HCT116 (cell line): Measurements from ENCODE around the gene WIZ. TPM values are rescaled to one million over a fixed set of nuclear protein-coding genes. Genes with fewer than 3 reads are reported as not detected.
"Not testable (repeated sequence)": the region's sequence is repeated elsewhere in the genome, so short reads cannot be mapped to it uniquely, and the experiment has no call there.

Experiments used
- ATAC-seq: fragments of 200-7000 bp; cut with Tn5 transposase; 2 replicates; pipeline ENCODE4 v1.9.1; 2020; ENCODE audit warnings: mild to moderate bottlenecking, moderate library complexity
- BruUV-seq: library from RNA; stranded (reverse); fragments of 400-500 nt; replicated peaks from 2 replicates; lab custom pipeline; 2021; lab: Mats Ljungman, UMichigan
- CTCF ChIA-PET: fragments of 300-600 bp; sonication (Branson Sonifier 250); formaldehyde crosslinking; loops from one replicate; lab custom pipeline; 2021; ENCODE audit warnings: antibody characterized with exemption; lab: Charles Lee
- POLR2A ChIA-PET: fragments of 300-600, 350-600 bp; sonication (Branson Sonifier 250); formaldehyde crosslinking; loops from one replicate; lab custom pipeline; 2021; ENCODE audit warnings: antibody characterized with exemption; lab: Charles Lee
- RAD21 ChIA-PET, 2 experiments: fragments of 300-600 bp; sonication (Branson Sonifier 250); formaldehyde crosslinking; loops; one replicate each; lab custom pipeline; 2023; ENCODE audit warnings: low total read pairs in 2 of 2; ENCODE audit not compliant: uncharacterized antibody in 2 of 2, unreplicated experiment in 2 of 2, low non-redundant PET in 1 of 2; lab: Charles Lee
- DNase-seq: peaks from one replicate; pipeline ENCODE4 v3.0.0-alpha.2; 2010; ENCODE audit warnings: low read depth, low spot score
- H2AFZ ChIP-seq: fragments of 200-600 bp; shearing (Covaris generic), sonication (generic); 2 replicates; pipeline ENCODE4 v1.6.1; 2017; ENCODE audit warnings: low read depth, mixed run types, mixed read lengths, antibody characterized with exemption, low read length; ENCODE audit not compliant: poor library complexity, severe bottlenecking
- H3K27ac ChIP-seq: 2 replicates; pipeline ENCODE4 v1.5.1; 2012; ENCODE audit warnings: low read depth, low read length
- H3K27me3 ChIP-seq: fragments of 200-600 bp; sonication (generic); 2 replicates; pipeline ENCODE4 v1.6.1; 2016; ENCODE audit warnings: mixed run types, low read length, mixed read lengths; ENCODE audit not compliant: insufficient read depth
- H3K36me3 ChIP-seq, 2 experiments: fragments of 200-500 bp in 1 of 2; fragments of 200-600 bp in 1 of 2; sonication (Bioruptor generic) in 1 of 2; sonication (generic) in 1 of 2; 2 replicates each; pipeline versions ENCODE4 v1.5.1 to v1.6.1; 2014 to 2016; ENCODE audit warnings: low read length in 2 of 2, inconsistent platforms in 1 of 2, mixed read lengths in 1 of 2, mixed run types in 1 of 2; ENCODE audit not compliant: insufficient read depth in 2 of 2, control insufficient read depth in 1 of 2
- H3K4me1 ChIP-seq, 2 experiments: fragments of 200-600 bp in 1 of 2; sonication (generic) in 1 of 2; 2 replicates each; pipeline versions ENCODE4 v1.5.1 to v1.6.1; 2012 to 2017; ENCODE audit warnings: low read length in 2 of 2, inconsistent platforms in 1 of 2, mild to moderate bottlenecking in 1 of 2, mixed read lengths in 1 of 2, mixed run types in 1 of 2, moderate library complexity in 1 of 2; ENCODE audit not compliant: insufficient read depth in 2 of 2, control insufficient read depth in 1 of 2
- H3K4me2 ChIP-seq: fragments of 200-600 bp; sonication (generic); 2 replicates; pipeline ENCODE4 v1.6.1; 2017; ENCODE audit warnings: mixed run types, low read length, mixed read lengths
- H3K4me3 ChIP-seq, 2 experiments: fragments of 200-600 bp in 1 of 2; sonication (generic) in 1 of 2; replicated peaks in 1 of 2; 2 replicates each; pipeline ENCODE4 v1.5.1; 2011 to 2016; ENCODE audit warnings: low read length in 2 of 2, control low read depth in 1 of 2, low read depth in 1 of 2, mild to moderate bottlenecking in 1 of 2, mixed read lengths in 1 of 2, mixed run types in 1 of 2
- H3K79me2 ChIP-seq: fragments of 200-600 bp; sonication (generic); 2 replicates; pipeline ENCODE4 v1.6.1; 2017; ENCODE audit warnings: mild to moderate bottlenecking, mixed run types, low read length, moderate library complexity, mixed read lengths; ENCODE audit not compliant: insufficient read depth
- H3K9ac ChIP-seq: fragments of 200-600 bp; sonication (generic); 2 replicates; pipeline ENCODE4 v1.6.1; 2016; ENCODE audit warnings: low read length, mixed read lengths
- H3K9me2 ChIP-seq: fragments of 200-600 bp; sonication (generic), shearing (Covaris generic); 2 replicates; pipeline ENCODE4 v1.6.1; 2017; ENCODE audit warnings: mixed run types, mild to moderate bottlenecking, moderate library complexity; ENCODE audit not compliant: insufficient read depth
- H3K9me3 ChIP-seq, 2 experiments: fragments of 200-500 bp in 1 of 2; fragments of 200-600 bp in 1 of 2; sonication (Bioruptor generic) in 1 of 2; sonication (generic) in 1 of 2; 2 replicates each; pipeline ENCODE4 v1.6.1; 2014 to 2017; ENCODE audit warnings: low read length in 2 of 2, mixed read lengths in 2 of 2, inconsistent platforms in 1 of 2, low read depth in 1 of 2, mild to moderate bottlenecking in 1 of 2, mixed run types in 1 of 2, moderate library complexity in 1 of 2; ENCODE audit not compliant: control insufficient read depth in 1 of 2, insufficient read depth in 1 of 2
- H4K20me1 ChIP-seq: fragments of 200-600 bp; sonication (generic), shearing (Covaris generic); 2 replicates; pipeline ENCODE4 v1.6.1; 2017; ENCODE audit warnings: mixed run types, mild to moderate bottlenecking, moderate library complexity; ENCODE audit not compliant: insufficient read depth
- CEBPB ChIP-seq: IDR thresholded peaks from 2 replicates; pipeline ENCODE4 v1.6.1; 2012; ENCODE audit warnings: low read depth
- ELF1 ChIP-seq: IDR thresholded peaks from 2 replicates; pipeline ENCODE4 v1.6.1; 2012; ENCODE audit warnings: low read depth, borderline replicate concordance
- JUND ChIP-seq: IDR thresholded peaks from 2 replicates; pipeline ENCODE4 v1.6.1; 2012
- POLR2AphosphoS5 ChIP-seq: IDR thresholded peaks from 2 replicates; pipeline ENCODE4 v1.6.1; 2011; ENCODE audit warnings: mild to moderate bottlenecking, low read depth, low read length, moderate library complexity
- RAD21 ChIP-seq: IDR thresholded peaks from 2 replicates; pipeline ENCODE4 v1.6.1; 2012; ENCODE audit warnings: low read depth, mild to moderate bottlenecking
- SP1 ChIP-seq: IDR thresholded peaks from 2 replicates; pipeline ENCODE4 v1.6.1; 2012; ENCODE audit warnings: low read depth
- SRF ChIP-seq: IDR thresholded peaks from 2 replicates; pipeline ENCODE4 v1.6.1; 2012; ENCODE audit warnings: low read depth
- ZNF274 ChIP-seq: fragments of 200-500 bp; sonication (Bioruptor generic); IDR thresholded peaks from 2 replicates; pipeline ENCODE4 v1.6.1; 2014; ENCODE audit warnings: mild to moderate bottlenecking, low read depth, low read length, inconsistent platforms
- intact Hi-C: fragments of 100-400 bp; cut with micrococcal nuclease; formaldehyde crosslinking; loops from 2 replicates; pipeline ENCODE4 v1.10.0; 2022
- total RNA-seq: library from RNA; stranded (reverse); gene quantifications from one replicate; pipeline ENCODE4 v1.2.1, GENCODE V29; 2021; ENCODE audit not compliant: unreplicated experiment
- TF ChIP-seq, protein P1 (sequence below), 3 experiments: fragments of 200-600 bp in 1 of 3; sonication (generic) in 1 of 3; IDR thresholded peaks in 2 of 3; conservative IDR thresholded peaks in 1 of 3; 2 replicates each; pipeline ENCODE4 v1.5.1; 2012 to 2017; ENCODE audit warnings: low read depth in 2 of 3, low read length in 2 of 3, antibody characterized with exemption in 1 of 3, borderline replicate concordance in 1 of 3, control low read depth in 1 of 3, mild to moderate bottlenecking in 1 of 3, mixed read lengths in 1 of 3, mixed run types in 1 of 3, moderate library complexity in 1 of 3; ENCODE audit not compliant: insufficient read depth in 1 of 3

WIZ gene
- total RNA-seq, 1 experiment from 2014 or later: 28.4 TPM

DNA sequence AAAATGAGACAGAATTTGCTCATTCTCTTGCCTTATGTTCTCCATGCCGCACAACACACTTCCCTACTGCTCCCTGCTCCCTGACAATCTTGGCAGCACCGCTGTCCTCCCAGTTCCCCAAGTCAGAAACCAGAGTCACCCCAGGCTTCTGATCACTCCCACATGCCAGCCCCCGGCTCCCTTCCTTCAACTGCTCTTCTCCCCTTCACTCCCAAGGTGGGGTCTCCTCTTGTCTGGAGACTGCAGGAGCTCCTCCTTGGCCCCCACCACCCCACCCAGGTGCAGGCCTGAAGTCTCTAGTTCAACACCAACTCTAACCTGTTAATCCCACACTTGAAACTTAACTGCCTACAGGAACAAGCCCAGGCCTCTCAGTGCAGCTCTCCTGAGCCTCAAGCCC is 53.3 kb downstream of the WIZ start:
- Histone ChIP-seq H2AFZ (no peak overlapping the region), H3K27ac (no peak overlapping the region), H3K4me3 (no peak overlapping the region), H3K27me3 (no peaks in the 10 kb centered on the region), H3K9me3 (no peaks in the 10 kb centered on the region), H3K36me3 (peaks cover 39 to 41% of the 10 kb centered on the region in 2 experiments; a peak in 3 of 4 replicates), H4K20me1 (no peaks in the 10 kb centered on the region), H3K9me2 (no peaks in the 10 kb centered on the region), H3K9ac (no peak overlapping the region), H3K4me2 (no peak overlapping the region), H3K79me2 (peaks cover 39% of the 10 kb centered on the region), H3K4me1 (no peaks in the 10 kb centered on the region)
- ChIA-PET RAD21 (no interaction called here), CTCF (no interaction called here), POLR2A (no interaction called here)
- TF ChIP-seq POLR2AphosphoS5 (no peak), CEBPB (no peak), ZNF274 (no peak), JUND (no peak), ELF1 (no peak), SRF (no peak), SP1 (no peak), RAD21 (no peak)
- TF ChIP-seq, protein P1, sequence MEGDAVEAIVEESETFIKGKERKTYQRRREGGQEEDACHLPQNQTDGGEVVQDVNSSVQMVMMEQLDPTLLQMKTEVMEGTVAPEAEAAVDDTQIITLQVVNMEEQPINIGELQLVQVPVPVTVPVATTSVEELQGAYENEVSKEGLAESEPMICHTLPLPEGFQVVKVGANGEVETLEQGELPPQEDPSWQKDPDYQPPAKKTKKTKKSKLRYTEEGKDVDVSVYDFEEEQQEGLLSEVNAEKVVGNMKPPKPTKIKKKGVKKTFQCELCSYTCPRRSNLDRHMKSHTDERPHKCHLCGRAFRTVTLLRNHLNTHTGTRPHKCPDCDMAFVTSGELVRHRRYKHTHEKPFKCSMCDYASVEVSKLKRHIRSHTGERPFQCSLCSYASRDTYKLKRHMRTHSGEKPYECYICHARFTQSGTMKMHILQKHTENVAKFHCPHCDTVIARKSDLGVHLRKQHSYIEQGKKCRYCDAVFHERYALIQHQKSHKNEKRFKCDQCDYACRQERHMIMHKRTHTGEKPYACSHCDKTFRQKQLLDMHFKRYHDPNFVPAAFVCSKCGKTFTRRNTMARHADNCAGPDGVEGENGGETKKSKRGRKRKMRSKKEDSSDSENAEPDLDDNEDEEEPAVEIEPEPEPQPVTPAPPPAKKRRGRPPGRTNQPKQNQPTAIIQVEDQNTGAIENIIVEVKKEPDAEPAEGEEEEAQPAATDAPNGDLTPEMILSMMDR (IDR thresholded peaks at IDR 0.05 in 2 of 3, conservative IDR thresholded peaks at IDR 0.05 in 1 of 3; ENCODE audit: borderline replicate concordance in 1 of 3, insufficient read depth in 1 of 3, low read depth in 2 of 3, low read length in 2 of 3): no peak
- no TSS peak for BruUV-seq
- DNase-seq (no peak), ATAC-seq (no peak)
- intact Hi-C loops: no loop called here

DNA sequence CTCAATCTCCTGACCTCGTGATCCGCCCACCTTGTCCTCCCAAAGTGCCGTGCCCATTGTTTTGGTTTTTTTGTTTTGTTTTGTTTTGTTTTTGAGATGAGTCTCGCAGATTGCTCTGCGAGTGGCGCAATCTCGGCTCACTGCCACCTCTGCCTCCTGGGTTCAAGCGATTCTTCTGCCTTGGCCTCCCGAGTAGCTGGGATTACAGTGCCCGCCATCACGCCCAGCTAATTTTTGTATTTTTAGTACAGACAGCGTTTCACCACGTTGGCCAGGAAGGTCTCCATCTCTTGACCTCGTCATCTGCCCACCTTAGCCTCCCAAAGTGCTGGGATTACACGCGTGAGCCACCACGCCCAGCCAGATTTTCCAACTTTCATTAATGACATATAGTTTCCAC is 54.5 kb downstream of the WIZ start:
- H3K9me3 ChIP-seq, H3K9ac ChIP-seq, H3K4me2 ChIP-seq, H3K4me3 ChIP-seq, intact Hi-C loops, H2AFZ ChIP-seq, ATAC-seq, CTCF ChIA-PET, H3K27me3 ChIP-seq, POLR2A ChIA-PET, H3K27ac ChIP-seq, BruUV-seq, H3K4me1 ChIP-seq, H3K9me2 ChIP-seq, H4K20me1 ChIP-seq, DNase-seq, RAD21 ChIA-PET: not testable (repeated sequence)
- peaks cover 41 to 43% of the 10 kb centered on the region in 2 experiments; a peak in 3 of 4 replicates for H3K36me3 ChIP-seq
- peaks cover 37% of the 10 kb centered on the region for H3K79me2 ChIP-seq
